Activated effector memory CD4-positive, alpha-beta T cell treated with anti-CD3 and anti-CD28 coated beads, Interleukin-2, amount 50 U/mL, for 16 hours (primary cell): ENCODE results near the gene SEC22C.

Experiments
- DNase-seq: peaks from one replicate; pipeline ENCODE4 v3.0.0-alpha.2; 2020

Gene SEC22C

DNA sequence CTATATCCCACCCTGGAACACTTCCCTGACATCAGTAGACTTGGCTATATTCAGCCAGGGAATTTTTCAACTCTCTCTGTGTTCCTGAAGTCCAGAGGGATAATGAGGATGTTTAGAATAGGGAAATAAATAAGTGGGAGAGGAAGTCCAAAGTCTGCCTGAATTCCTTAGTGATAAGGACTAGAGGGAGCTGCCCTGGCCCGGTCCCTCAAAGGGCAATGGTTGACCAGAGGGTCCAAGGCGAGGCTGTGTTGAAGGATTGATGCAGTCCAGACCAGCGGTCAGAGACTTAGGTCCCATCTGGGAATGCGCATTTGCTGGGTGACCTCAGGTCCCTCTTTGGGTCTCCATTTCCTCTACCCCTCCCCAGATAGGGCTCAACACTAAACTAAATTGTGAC is 71.4 kb downstream of the SEC22C start:
- no peak for DNase-seq

GRCh38 chr3:42509111-42509510 is 72.7 kb downstream of the SEC22C start:
- DNase-seq: peak; percentile 27

DNA sequence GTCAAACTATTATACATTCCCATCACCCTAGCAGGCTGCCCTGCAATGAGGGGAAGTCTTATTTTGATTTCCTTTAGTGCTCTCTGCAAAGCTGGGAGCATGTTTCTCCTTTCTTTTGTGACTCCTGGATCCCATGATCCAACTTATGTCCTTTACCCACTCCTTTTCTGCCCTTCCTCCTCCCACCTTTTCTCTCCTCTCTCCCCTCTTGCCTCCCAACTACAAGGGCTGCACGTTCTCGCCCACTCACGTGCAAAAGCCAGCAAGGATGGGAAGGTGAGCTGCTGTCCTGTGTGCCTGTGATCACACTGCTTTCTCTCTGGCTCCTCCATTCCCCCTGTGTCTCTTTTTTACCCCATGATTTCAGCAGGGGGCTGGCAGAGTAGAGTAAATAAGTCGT is 73.2 kb downstream of the SEC22C start:
- peak; percentile 38 for DNase-seq

GRCh38 chr3:42507761-42508335 is 73.9 kb downstream of the SEC22C start:
- peak; percentile 60 for DNase-seq

GRCh38 chr3:42507252-42507651 is 74.5 kb downstream of the SEC22C start:
- DNase-seq: peak; percentile 61

- DNase-seq: peak; percentile 53
These were observed 75.8 kb downstream of the SEC22C start for GRCh38 chr3:42505849-42506410.

GRCh38 chr3:42505128-42505848 is 76.5 kb downstream of the SEC22C start:
- peak; percentile 61 for DNase-seq

- DNase-seq: peak; percentile 41
These were observed 77.2 kb downstream of the SEC22C start for GRCh38 chr3:42504334-42505127.

DNA sequence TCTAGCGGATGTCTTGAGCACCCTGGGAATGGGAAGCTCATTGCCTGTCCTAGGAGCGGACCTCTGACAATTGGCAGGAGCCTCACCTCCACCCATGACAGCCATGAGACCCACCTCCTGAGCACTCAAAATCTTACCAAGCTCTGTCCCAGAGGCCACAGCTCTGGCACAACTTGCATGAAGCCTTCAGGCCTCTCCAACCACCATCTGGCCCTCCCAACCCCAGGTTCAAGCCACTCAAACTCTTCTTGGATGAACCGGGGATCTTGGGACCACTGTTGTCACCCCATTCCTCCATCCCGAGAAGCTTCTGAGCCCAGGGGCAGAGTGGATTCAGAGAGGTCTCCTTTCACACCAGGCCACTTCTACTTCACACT is 77.8 kb downstream of the SEC22C start:
- DNase-seq: peak; percentile 59

- peak; percentile 62 for DNase-seq
These were observed 78.4 kb downstream of the SEC22C start for GRCh38 chr3:42503251-42503924.

- peak; percentile 97 for DNase-seq
These were observed 79.1 kb downstream of the SEC22C start, which contains the start of gene VIPR1 for GRCh38 chr3:42502429-42503250. Gene VIPR1 (plus strand): TSS chr3:42502643. CDS start chr3:42502736, 93 bp downstream.

DNA sequence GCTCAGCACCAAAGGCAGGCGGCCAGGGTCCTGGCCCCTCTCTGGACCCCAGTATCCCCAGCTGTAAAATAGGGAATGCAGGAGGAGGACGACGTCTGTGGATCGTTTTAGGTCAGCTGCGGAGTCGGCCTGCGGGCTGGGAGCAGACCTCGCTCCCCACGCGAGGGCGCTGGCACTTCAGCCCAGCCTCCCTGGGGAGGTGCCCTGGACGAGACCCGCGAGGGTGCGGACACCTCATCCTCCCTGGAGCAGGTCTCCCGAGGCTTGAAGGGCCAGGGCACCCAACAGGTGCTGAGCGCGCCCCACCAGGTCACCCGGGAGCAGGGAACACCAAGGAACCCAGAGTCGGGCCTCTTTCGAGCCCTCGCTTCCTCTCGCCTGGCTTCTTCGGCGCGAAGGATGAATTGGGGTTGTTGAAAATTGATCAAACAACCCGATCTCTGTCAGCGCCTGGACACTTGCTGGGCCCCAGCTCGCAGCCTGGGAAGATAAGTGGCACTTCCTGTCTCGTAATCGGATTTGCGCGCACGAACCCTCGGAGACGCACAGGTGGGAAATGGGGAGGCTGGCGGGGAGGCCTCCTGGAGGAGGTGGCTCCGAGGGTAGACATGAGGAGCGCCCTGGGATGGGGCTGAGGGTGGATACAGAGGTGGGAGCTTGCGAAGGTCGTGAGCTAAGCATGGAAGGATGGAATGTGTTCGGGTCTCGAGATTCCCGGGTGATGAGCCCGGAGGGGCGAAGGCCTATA is 79.9 kb downstream of the SEC22C start:
- peak; percentile 88 for DNase-seq

DNA sequence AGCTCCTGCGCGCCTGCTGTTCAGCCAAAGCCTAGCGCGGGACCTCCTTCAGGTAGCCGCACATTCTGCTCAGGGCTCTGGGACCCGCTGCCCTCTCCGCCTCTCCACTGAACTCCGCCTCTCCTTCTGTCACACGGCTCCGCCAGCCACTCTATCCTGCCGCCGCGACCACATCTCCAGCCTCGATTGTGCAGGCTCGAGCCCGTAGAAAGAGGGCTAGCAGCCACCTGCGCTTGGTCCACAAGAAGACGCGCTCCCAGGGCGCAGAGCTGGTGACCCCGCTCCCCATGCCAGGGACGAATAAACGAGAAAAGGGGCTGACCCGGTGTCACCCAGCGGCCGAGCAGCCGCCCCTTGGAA is 80.5 kb downstream of the SEC22C start:
- peak; percentile 65 for DNase-seq

- DNase-seq: peak; percentile 43
These were observed 80.9 kb downstream of the SEC22C start for GRCh38 chr3:42500909-42501308.

GRCh38 chr3:42500091-42500490 is 81.7 kb downstream of the SEC22C start:
- DNase-seq: peak; percentile 24

DNA sequence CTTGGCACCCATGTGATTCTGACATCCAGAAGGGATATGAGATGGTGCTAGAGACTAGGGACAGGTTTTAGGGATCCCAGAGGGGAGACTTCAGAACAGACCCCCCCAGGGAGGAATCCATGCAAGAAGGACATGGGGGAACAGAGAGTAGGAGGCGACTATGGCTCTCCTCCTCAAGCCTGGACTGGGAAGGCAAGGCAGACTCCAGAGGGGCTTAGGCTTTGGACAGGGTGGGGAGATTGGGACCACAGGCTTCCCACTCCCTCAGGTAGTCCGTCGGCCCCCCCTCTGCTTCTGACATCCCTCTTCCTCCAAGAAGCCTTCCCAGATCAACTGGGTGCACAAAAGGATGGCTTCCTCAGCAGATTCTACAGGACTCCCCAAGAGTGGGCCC is 82.3 kb downstream of the SEC22C start:
- peak; percentile 49 for DNase-seq

GRCh38 chr3:42498791-42499477 is 82.8 kb downstream of the SEC22C start:
- DNase-seq: peak; percentile 62

DNA sequence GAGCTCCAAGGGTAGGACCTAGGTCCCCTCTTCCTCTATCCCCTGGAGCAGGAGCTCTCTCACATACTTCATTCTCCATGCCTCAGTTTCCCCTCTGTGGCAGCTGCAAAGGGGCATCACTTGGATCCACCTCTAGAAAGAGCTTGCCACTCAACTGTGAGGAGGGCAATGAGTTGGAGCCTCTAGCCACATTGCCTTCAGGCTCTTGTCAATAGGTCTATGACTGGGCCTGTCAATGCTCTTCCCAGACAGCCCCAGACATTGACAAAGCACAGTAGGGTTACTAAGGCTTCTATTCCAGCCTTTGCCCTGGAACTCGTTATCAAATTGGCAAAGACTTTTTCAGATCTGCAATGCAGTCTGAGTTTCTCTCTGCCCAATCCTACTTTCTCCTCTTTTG is 83.7 kb downstream of the SEC22C start:
- DNase-seq: peak; percentile 37
